ENCODE results near the gene CTU2.

The CTU2 gene

GRCh38 chr16:88669980-88670379 is 36.3 kb upstream of the CTU2 start:
- Histone ChIP-seq H3K9me3 (ENCODE audit: control insufficient read depth, insufficient read depth, low read length) (no peaks in the 10 kb centered on the region), H3K9ac (ENCODE audit: low read depth, low read length) (no peak overlapping the region), H3K36me3 (ENCODE audit: control insufficient read depth, insufficient read depth, low read length) (peaks cover 2% of the 10 kb centered on the region), H3K27me3 (ENCODE audit: control insufficient read depth, insufficient read depth, low read length) (no peaks in the 10 kb centered on the region), H3K4me1 (ENCODE audit: control insufficient read depth, insufficient read depth, low read length) (no peaks in the 10 kb centered on the region), H3K4me3 (ENCODE audit: low read depth, low read length) (no peak overlapping the region)

- Histone ChIP-seq H3K4me3 (ENCODE audit: low read depth, low read length) (no peak overlapping the region), H3K9me3 (ENCODE audit: control insufficient read depth, insufficient read depth, low read length) (no peaks in the 10 kb centered on the region)
These were observed 34.5 kb upstream of the CTU2 start for GRCh38 chr16:88671806-88672205.

GRCh38 chr16:88672776-88673175 is 33.5 kb upstream of the CTU2 start:
- no peak overlapping the region for H3K4me3 ChIP-seq (ENCODE audit: low read depth, low read length)
- no peak overlapping the region for H3K9ac ChIP-seq (ENCODE audit: low read depth, low read length)
- H3K4me1 ChIP-seq (ENCODE audit: control insufficient read depth, insufficient read depth, low read length), result no peaks in the 10 kb centered on the region
- H3K9me3 ChIP-seq (ENCODE audit: control insufficient read depth, insufficient read depth, low read length), result no peaks in the 10 kb centered on the region
- no peaks in the 10 kb centered on the region for H3K36me3 ChIP-seq (ENCODE audit: control insufficient read depth, insufficient read depth, low read length)
- no peaks in the 10 kb centered on the region for H3K27me3 ChIP-seq (ENCODE audit: control insufficient read depth, insufficient read depth, low read length)

More at GRCh38 chr16:88671806-88672205, 34.5 kb upstream of the CTU2 start:
- no peaks in the 10 kb centered on the region for H3K27me3 ChIP-seq (ENCODE audit: control insufficient read depth, insufficient read depth, low read length)
- H3K9ac ChIP-seq (ENCODE audit: low read depth, low read length), result no peak overlapping the region
- no peaks in the 10 kb centered on the region for H3K4me1 ChIP-seq (ENCODE audit: control insufficient read depth, insufficient read depth, low read length)
- H3K36me3 ChIP-seq (ENCODE audit: control insufficient read depth, insufficient read depth, low read length), result no peaks in the 10 kb centered on the region

GRCh38 chr16:88673716-88674379 is 32.5 kb upstream of the CTU2 start:
- H3K4me1 ChIP-seq (ENCODE audit: control insufficient read depth, insufficient read depth, low read length), result no peaks in the 10 kb centered on the region
- no peak overlapping the region for H3K4me3 ChIP-seq (ENCODE audit: low read depth, low read length)
- H3K27me3 ChIP-seq (ENCODE audit: control insufficient read depth, insufficient read depth, low read length), result no peaks in the 10 kb centered on the region
- no peaks in the 10 kb centered on the region for H3K9me3 ChIP-seq (ENCODE audit: control insufficient read depth, insufficient read depth, low read length)
- H3K9ac ChIP-seq (ENCODE audit: low read depth, low read length), result no peak overlapping the region
- H3K36me3 ChIP-seq (ENCODE audit: control insufficient read depth, insufficient read depth, low read length), result no peaks in the 10 kb centered on the region

- no peak overlapping the region for H3K9ac ChIP-seq (ENCODE audit: low read depth, low read length)
- no peaks in the 10 kb centered on the region for H3K27me3 ChIP-seq (ENCODE audit: control insufficient read depth, insufficient read depth, low read length)
- no peaks in the 10 kb centered on the region for H3K36me3 ChIP-seq (ENCODE audit: control insufficient read depth, insufficient read depth, low read length)
- H3K4me3 ChIP-seq (ENCODE audit: low read depth, low read length), result no peak overlapping the region
- no peaks in the 10 kb centered on the region for H3K4me1 ChIP-seq (ENCODE audit: control insufficient read depth, insufficient read depth, low read length)
- H3K9me3 ChIP-seq (ENCODE audit: control insufficient read depth, insufficient read depth, low read length), result no peaks in the 10 kb centered on the region
These were observed 29.6 kb upstream of the CTU2 start for GRCh38 chr16:88676502-88677242.

GRCh38 chr16:88677721-88678120 is 28.6 kb upstream of the CTU2 start:
- Histone ChIP-seq H3K36me3 (ENCODE audit: control insufficient read depth, insufficient read depth, low read length) (no peaks in the 10 kb centered on the region), H3K27me3 (ENCODE audit: control insufficient read depth, insufficient read depth, low read length) (no peaks in the 10 kb centered on the region), H3K9me3 (ENCODE audit: control insufficient read depth, insufficient read depth, low read length) (no peaks in the 10 kb centered on the region), H3K4me1 (ENCODE audit: control insufficient read depth, insufficient read depth, low read length) (no peaks in the 10 kb centered on the region), H3K9ac (ENCODE audit: low read depth, low read length) (no peak overlapping the region), H3K4me3 (ENCODE audit: low read depth, low read length) (no peak overlapping the region)

GRCh38 chr16:88678224-88678979 is 27.9 kb upstream of the CTU2 start:
- Histone ChIP-seq H3K9me3 (ENCODE audit: control insufficient read depth, insufficient read depth, low read length) (no peaks in the 10 kb centered on the region), H3K9ac (ENCODE audit: low read depth, low read length) (no peak overlapping the region), H3K27me3 (ENCODE audit: control insufficient read depth, insufficient read depth, low read length) (no peaks in the 10 kb centered on the region), H3K4me3 (ENCODE audit: low read depth, low read length) (no peak overlapping the region), H3K4me1 (ENCODE audit: control insufficient read depth, insufficient read depth, low read length) (no peaks in the 10 kb centered on the region), H3K36me3 (ENCODE audit: control insufficient read depth, insufficient read depth, low read length) (no peaks in the 10 kb centered on the region)

- no peaks in the 10 kb centered on the region for H3K36me3 ChIP-seq (ENCODE audit: control insufficient read depth, insufficient read depth, low read length)
- no peak overlapping the region for H3K4me3 ChIP-seq (ENCODE audit: low read depth, low read length)
- no peaks in the 10 kb centered on the region for H3K27me3 ChIP-seq (ENCODE audit: control insufficient read depth, insufficient read depth, low read length)
- H3K9ac ChIP-seq (ENCODE audit: low read depth, low read length), result no peak overlapping the region
- H3K4me1 ChIP-seq (ENCODE audit: control insufficient read depth, insufficient read depth, low read length), result no peaks in the 10 kb centered on the region
- H3K9me3 ChIP-seq (ENCODE audit: control insufficient read depth, insufficient read depth, low read length), result no peaks in the 10 kb centered on the region
These were observed 25.7 kb upstream of the CTU2 start for GRCh38 chr16:88680554-88681083.

GRCh38 chr16:88681084-88681680 is 25.1 kb upstream of the CTU2 start:
- Histone ChIP-seq H3K4me3 (ENCODE audit: low read depth, low read length) (no peak overlapping the region), H3K27me3 (ENCODE audit: control insufficient read depth, insufficient read depth, low read length) (no peaks in the 10 kb centered on the region), H3K9ac (ENCODE audit: low read depth, low read length) (no peak overlapping the region), H3K36me3 (ENCODE audit: control insufficient read depth, insufficient read depth, low read length) (no peaks in the 10 kb centered on the region), H3K4me1 (ENCODE audit: control insufficient read depth, insufficient read depth, low read length) (no peaks in the 10 kb centered on the region), H3K9me3 (ENCODE audit: control insufficient read depth, insufficient read depth, low read length) (no peaks in the 10 kb centered on the region)

- Histone ChIP-seq H3K4me1 (ENCODE audit: control insufficient read depth, insufficient read depth, low read length) (peaks cover 2% of the 10 kb centered on the region), H3K27me3 (ENCODE audit: control insufficient read depth, insufficient read depth, low read length) (peaks cover 4% of the 10 kb centered on the region), H3K4me3 (ENCODE audit: low read depth, low read length) (no peak overlapping the region), H3K9ac (ENCODE audit: low read depth, low read length) (no peak overlapping the region), H3K36me3 (ENCODE audit: control insufficient read depth, insufficient read depth, low read length) (no peaks in the 10 kb centered on the region), H3K9me3 (ENCODE audit: control insufficient read depth, insufficient read depth, low read length) (no peaks in the 10 kb centered on the region)
These were observed 24.4 kb upstream of the CTU2 start for GRCh38 chr16:88681709-88682451.

Data from iPS-15b (cell line).